Sigmoid colon (tissue), 7 donors: ENCODE measurements around the gene KBTBD7. TPM values are rescaled to one million over a fixed set of nuclear protein-coding genes. Genes with fewer than 3 reads are reported as not detected.

Experiments
- DNase-seq: peaks from one replicate; pipeline ENCODE4 v3.0.0-alpha.2; 2019
- H3K27ac ChIP-seq, 4 donors: fragments of 200-600 bp; sonication (generic); one replicate each; pipeline ENCODE4 v1.5.1; 2016 to 2019; ENCODE audit warnings: mild to moderate bottlenecking in 1 of 4
- H3K27me3 ChIP-seq, 3 donors: fragments of 200-600 bp; sonication (generic); one replicate each; pipeline ENCODE4 v1.5.1; 2019; ENCODE audit warnings: mild to moderate bottlenecking in 1 of 3
- H3K36me3 ChIP-seq, 4 donors: fragments of 200-600 bp; sonication (generic); one replicate each; pipeline ENCODE4 v1.5.1; 2016 to 2019
- H3K4me1 ChIP-seq, 4 donors: fragments of 200-600 bp; sonication (generic); one replicate each; pipeline ENCODE4 v1.5.1; 2017 to 2019
- H3K4me3 ChIP-seq, 4 donors: fragments of 200-600 bp; sonication (generic); one replicate each; pipeline ENCODE4 v1.5.1; 2017 to 2019; ENCODE audit warnings: mild to moderate bottlenecking in 2 of 4, moderate library complexity in 1 of 4
- H3K9me3 ChIP-seq, 4 donors: fragments of 200-600 bp in 3 of 4; sonication (generic) in 3 of 4; one replicate each; pipeline versions ENCODE4 v1.5.1 to v1.6.1; 2013 to 2019
- EP300 ChIP-seq, 4 donors: sonication (generic); formaldehyde crosslinking; IDR thresholded peaks; one replicate each; pipeline ENCODE4 v1.6.1; 2017; ENCODE audit warnings: antibody characterized with exemption in 4 of 4
- POLR2A ChIP-seq, 2 donors: fragments of 450-650 bp; IDR thresholded peaks; one replicate each; pipeline ENCODE4 v1.6.1; 2016; ENCODE audit warnings: antibody characterized with exemption in 2 of 2, mild to moderate bottlenecking in 2 of 2, moderate library complexity in 2 of 2
- POLR2AphosphoS5 ChIP-seq, 4 donors: sonication (generic); formaldehyde crosslinking; IDR thresholded peaks; one replicate each; pipeline ENCODE4 v1.6.1; 2017; ENCODE audit warnings: antibody characterized with exemption in 4 of 4
- WGBS, 2 donors: extraction: QIAGEN DNeasy Blood & Tissue Kit; methylation state at CpG; one replicate each; pipeline ENCODE4 v1.1.7; 2013; 5-methylcytosine and 5-hydroxymethylcytosine counted together
- intact Hi-C: fragments of 100-400 bp; cut with DNase I; formaldehyde crosslinking; loops from one replicate; pipeline ENCODE4 v1.15.1; 2023
- polyA plus RNA-seq, 3 donors: library from polyadenylated mRNA; stranded (reverse); fragments of 200-250 nt; gene quantifications; one replicate each; pipeline ENCODE4 v1.2.3, GENCODE V29; 2013
- total RNA-seq, 4 donors: library from RNA; depleted of rRNA; stranded (reverse); fragments of >200 nt; gene quantifications; one replicate each; pipeline ENCODE4 v1.1.0, GENCODE V29; 2016
- TF ChIP-seq, protein P1 (sequence below), 4 experiments: fragments of 450-650 bp in 3 of 4; fragments of 200-600 bp in 1 of 4; IDR thresholded peaks; one replicate each; pipeline ENCODE4 v1.5.1; 2016 to 2019; ENCODE audit warnings: antibody characterized with exemption in 4 of 4, mild to moderate bottlenecking in 3 of 4, moderate library complexity in 2 of 4
- donor health status: healthy with polysubstance abuse.
- donor health status: Bipolar disorder and iron deficiency.
- donor health status: healthy.

The KBTBD7 gene
- total and polyA plus RNA-seq, 7 donors, result 1.2 to 10.2 (median 5.6) TPM

DNA sequence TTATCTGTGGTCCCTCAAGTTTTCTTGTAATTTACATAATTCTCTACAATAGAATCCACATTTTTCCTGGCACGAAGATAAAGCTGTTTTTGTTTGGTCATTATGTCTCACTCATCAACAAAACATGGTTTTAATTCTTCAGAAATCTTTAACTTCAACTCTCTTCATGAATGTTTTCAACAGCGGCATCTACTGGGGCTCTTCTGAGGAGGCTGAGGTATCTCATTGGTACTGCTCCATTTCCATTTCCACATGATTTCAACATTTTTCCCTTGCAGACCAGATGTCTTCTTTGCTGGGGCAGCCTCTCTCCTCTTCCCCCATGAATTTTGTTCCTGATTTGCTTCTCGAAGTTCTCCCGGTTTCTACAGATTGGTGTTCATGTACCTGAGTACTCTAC is 5.8 kb upstream of the KBTBD7 start:
- Histone ChIP-seq H3K4me1 (no peaks in the 10 kb centered on the region), H3K27me3 (no peaks in the 10 kb centered on the region), H3K9me3 (no peaks in the 10 kb centered on the region), H3K4me3 (no peak overlapping the region), H3K36me3 (no peaks in the 10 kb centered on the region), H3K27ac (no peak overlapping the region)
- 93 to 94% methylated on average over 4 of the region's 4 CpGs for whole genome bisulfite sequencing, 2 donors
- no peak for DNase-seq
- TF ChIP-seq, protein P1, sequence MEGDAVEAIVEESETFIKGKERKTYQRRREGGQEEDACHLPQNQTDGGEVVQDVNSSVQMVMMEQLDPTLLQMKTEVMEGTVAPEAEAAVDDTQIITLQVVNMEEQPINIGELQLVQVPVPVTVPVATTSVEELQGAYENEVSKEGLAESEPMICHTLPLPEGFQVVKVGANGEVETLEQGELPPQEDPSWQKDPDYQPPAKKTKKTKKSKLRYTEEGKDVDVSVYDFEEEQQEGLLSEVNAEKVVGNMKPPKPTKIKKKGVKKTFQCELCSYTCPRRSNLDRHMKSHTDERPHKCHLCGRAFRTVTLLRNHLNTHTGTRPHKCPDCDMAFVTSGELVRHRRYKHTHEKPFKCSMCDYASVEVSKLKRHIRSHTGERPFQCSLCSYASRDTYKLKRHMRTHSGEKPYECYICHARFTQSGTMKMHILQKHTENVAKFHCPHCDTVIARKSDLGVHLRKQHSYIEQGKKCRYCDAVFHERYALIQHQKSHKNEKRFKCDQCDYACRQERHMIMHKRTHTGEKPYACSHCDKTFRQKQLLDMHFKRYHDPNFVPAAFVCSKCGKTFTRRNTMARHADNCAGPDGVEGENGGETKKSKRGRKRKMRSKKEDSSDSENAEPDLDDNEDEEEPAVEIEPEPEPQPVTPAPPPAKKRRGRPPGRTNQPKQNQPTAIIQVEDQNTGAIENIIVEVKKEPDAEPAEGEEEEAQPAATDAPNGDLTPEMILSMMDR (IDR thresholded peaks at IDR 0.05), result no peak
- TF ChIP-seq EP300 (IDR thresholded peaks at IDR 0.05), result no peak
- no peak for TF ChIP-seq POLR2AphosphoS5 (IDR thresholded peaks at IDR 0.05)
- no peak for TF ChIP-seq POLR2A (IDR thresholded peaks at IDR 0.05)
- intact Hi-C loops, result no loop called here

DNA sequence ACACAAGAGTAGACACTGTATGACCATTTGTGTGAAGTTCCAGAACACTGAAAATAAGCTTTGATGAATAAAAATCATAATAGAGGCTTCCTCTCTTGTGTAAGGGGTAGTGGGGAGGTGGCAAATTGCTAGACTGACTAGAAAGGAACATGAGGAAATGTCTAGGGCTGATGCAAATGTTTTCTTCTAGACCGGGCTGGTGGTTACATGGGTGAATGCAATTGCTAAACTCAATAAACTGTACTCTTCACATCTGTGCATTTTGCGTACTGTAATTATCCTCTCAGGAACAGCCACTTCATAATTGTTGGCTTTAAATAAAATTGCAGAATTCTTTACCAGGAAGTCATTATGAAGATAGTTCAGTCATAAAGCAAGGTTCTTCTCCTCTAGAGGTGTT is 5.2 kb upstream of the KBTBD7 start:
- no peaks in the 10 kb centered on the region for H3K27me3 ChIP-seq
- DNase-seq, result no peak
- H3K4me1 ChIP-seq, result no peaks in the 10 kb centered on the region
- H3K9me3 ChIP-seq, result no peaks in the 10 kb centered on the region
- no peaks in the 10 kb centered on the region for H3K36me3 ChIP-seq
- H3K27ac ChIP-seq, result no peak overlapping the region
- intact Hi-C loops, result loop anchor here (5.0 to 10.0 kb wide), 2 partner anchors 63 to 275 kb away; partner anchors contain the start of gene MTRF1
- WGBS, 2 donors, result 68 to 85% methylated on average over 2 of the region's 2 CpGs
- no peak for TF ChIP-seq EP300 (IDR thresholded peaks at IDR 0.05)
- TF ChIP-seq, protein P1 (IDR thresholded peaks at IDR 0.05), result no peak
- TF ChIP-seq POLR2AphosphoS5 (IDR thresholded peaks at IDR 0.05), result no peak
- no peak for TF ChIP-seq POLR2A (IDR thresholded peaks at IDR 0.05)
- H3K4me3 ChIP-seq, result no peak overlapping the region

DNA sequence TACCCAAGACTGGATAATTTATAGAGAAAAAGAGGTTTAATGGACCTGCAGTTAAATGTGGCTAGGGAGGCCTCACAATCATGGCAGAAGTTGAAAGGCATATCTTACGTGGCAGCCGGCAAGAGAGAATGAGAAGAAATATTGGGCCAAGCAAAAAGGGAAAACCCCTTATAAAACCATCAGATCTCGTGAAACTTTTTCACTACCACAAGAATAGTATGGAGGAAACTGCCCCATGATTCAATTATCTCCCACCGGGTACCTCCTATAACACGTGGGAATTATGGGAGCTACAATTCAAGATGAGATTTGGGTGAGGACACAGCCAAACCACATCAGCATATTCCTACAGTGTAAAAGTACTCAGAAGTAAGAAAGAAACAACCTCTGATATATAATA is 4.7 kb upstream of the KBTBD7 start:
- Histone ChIP-seq H3K4me1 (peaks cover 0 to under 1% (median 0%) of the 10 kb centered on the region in 4 donors), H3K27ac (no peak overlapping the region), H3K9me3 (no peaks in the 10 kb centered on the region), H3K27me3 (no peaks in the 10 kb centered on the region), H3K36me3 (no peaks in the 10 kb centered on the region), H3K4me3 (no peak overlapping the region)
- intact Hi-C loops, result loop anchor here (5.0 to 10.0 kb wide), 2 partner anchors 63 to 274 kb away; partner anchors contain the start of gene MTRF1
- 48 to 82% methylated on average over 5 of the region's 5 CpGs for WGBS, 2 donors
- no peak for TF ChIP-seq EP300 (IDR thresholded peaks at IDR 0.05)
- TF ChIP-seq, protein P1 (IDR thresholded peaks at IDR 0.05), result no peak
- TF ChIP-seq POLR2AphosphoS5 (IDR thresholded peaks at IDR 0.05), result no peak
- no peak for TF ChIP-seq POLR2A (IDR thresholded peaks at IDR 0.05)
- no peak for DNase-seq

DNA sequence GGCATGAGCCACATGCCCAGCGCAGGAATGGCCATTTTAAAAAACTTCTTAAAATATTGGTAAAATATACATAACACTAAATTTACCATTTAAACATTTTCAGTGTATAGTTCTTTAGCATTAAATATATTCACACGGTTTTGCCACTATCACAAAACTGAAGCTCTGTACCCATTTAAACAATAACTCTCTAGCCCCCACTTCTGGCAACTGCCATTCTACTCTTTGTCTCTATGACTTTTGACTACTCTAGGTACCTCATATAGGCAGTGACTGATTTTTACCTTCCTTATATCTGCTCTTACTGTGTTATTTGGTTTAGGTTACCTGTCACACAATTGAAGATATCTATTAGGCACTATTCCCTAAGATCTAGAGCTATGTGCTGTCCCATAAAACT is 2.3 kb upstream of the KBTBD7 start:
- intact Hi-C loops, result loop anchor here (5.0 to 10.0 kb wide), 2 partner anchors 66 to 272 kb away; partner anchors contain the start of gene MTRF1
- TF ChIP-seq, protein P1 (IDR thresholded peaks at IDR 0.05), result no peak
- TF ChIP-seq EP300 (IDR thresholded peaks at IDR 0.05) (no peak), POLR2AphosphoS5 (IDR thresholded peaks at IDR 0.05) (no peak), POLR2A (IDR thresholded peaks at IDR 0.05) (no peak)
- no peak for DNase-seq
- WGBS, 2 donors, result 63 to 76% methylated on average over 2 of the region's 2 CpGs
- no peaks in the 10 kb centered on the region for H3K36me3 ChIP-seq
- no peaks in the 10 kb centered on the region for H3K9me3 ChIP-seq
- H3K4me1 ChIP-seq, result peaks cover 0 to 24% (median 20%) of the 10 kb centered on the region in 4 donors
- no peak overlapping the region for H3K27ac ChIP-seq
- no peaks in the 10 kb centered on the region for H3K27me3 ChIP-seq
- H3K4me3 ChIP-seq, result no peak overlapping the region

DNA sequence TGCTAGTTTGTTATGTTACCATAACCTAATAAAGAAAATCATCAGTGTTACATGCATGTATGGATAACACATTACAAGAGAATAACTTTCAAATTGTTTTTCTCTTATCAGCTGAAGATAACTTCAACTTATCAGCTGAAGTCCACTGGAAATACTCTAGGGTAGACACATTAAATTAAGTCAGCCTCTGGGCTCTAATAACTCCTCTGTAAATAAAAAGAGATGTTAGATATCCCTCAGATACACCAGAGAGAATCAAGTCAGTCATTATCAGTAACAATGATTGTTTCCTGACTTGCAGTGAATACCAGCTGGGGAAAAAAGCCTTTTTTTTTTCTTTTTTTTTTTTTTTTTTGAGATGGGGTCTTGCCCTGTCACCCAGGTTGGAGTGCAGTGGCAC is 1.6 kb upstream of the KBTBD7 start:
- Histone ChIP-seq H3K27ac (no peak overlapping the region), H3K4me1 (peaks cover 0 to 30% (median 22%) of the 10 kb centered on the region in 4 donors), H3K27me3 (no peaks in the 10 kb centered on the region), H3K9me3 (no peaks in the 10 kb centered on the region), H3K36me3 (no peaks in the 10 kb centered on the region), H3K4me3 (no peak overlapping the region)
- DNase-seq, result no peak
- intact Hi-C loops, result loop anchor here (5.0 to 10.0 kb wide), 2 partner anchors 66 to 271 kb away; partner anchors contain the start of gene MTRF1
- TF ChIP-seq POLR2AphosphoS5 (IDR thresholded peaks at IDR 0.05) (no peak), EP300 (IDR thresholded peaks at IDR 0.05) (no peak), POLR2A (IDR thresholded peaks at IDR 0.05) (no peak)
- TF ChIP-seq, protein P1 (IDR thresholded peaks at IDR 0.05), result no peak
